NCI-H146 treated with DMSO at 0.1 percent for 48 hours (cell line): ENCODE data around the gene ASTL.
A peak's percentile ranks its signal among the peaks of the same experiment; 100 is the strongest.

Experiments
- DNase-seq: peaks from one replicate; lab custom pipeline; 2025; ENCODE audit not compliant: unreplicated experiment; lab: John Stamatoyannopoulos, UW

ASTL gene

GRCh38 chr2:96131152-96131812 is 7.0 kb downstream of the ASTL start:
- DNase-seq = no peak

- DNase-seq = no peak
Measured at GRCh38 chr2:96130483-96130882, 7.8 kb downstream of the ASTL start.

- no peak for DNase-seq
Measured at GRCh38 chr2:96129528-96130120, 8.7 kb downstream of the ASTL start.

- DNase-seq = no peak
Measured at GRCh38 chr2:96128456-96128855, 9.8 kb downstream of the ASTL start.

- DNase-seq = no peak
Measured at GRCh38 chr2:96124406-96125265, 13.7 kb downstream of the ASTL start.

- DNase-seq = no peak
Measured at GRCh38 chr2:96123936-96124335, 14.4 kb downstream of the ASTL start.

- DNase-seq = no peak
Measured at GRCh38 chr2:96123290-96123689, 15.0 kb downstream of the ASTL start.

- DNase-seq = no peak
Measured at GRCh38 chr2:96122391-96122790, 15.9 kb downstream of the ASTL start.

- no peak for DNase-seq
Measured at GRCh38 chr2:96121414-96121813, 16.9 kb downstream of the ASTL start.

GRCh38 chr2:96120991-96121390 is 17.3 kb downstream of the ASTL start:
- no peak for DNase-seq

- DNase-seq = no peak
Measured at GRCh38 chr2:96120091-96120720, 18.1 kb downstream of the ASTL start.

GRCh38 chr2:96119389-96119751 is 18.9 kb downstream of the ASTL start:
- DNase-seq = no peak

GRCh38 chr2:96118698-96119388 is 19.5 kb downstream of the ASTL start:
- no peak for DNase-seq

GRCh38 chr2:96117701-96118588 is 20.4 kb downstream of the ASTL start:
- DNase-seq = no peak

- no peak for DNase-seq
Measured at GRCh38 chr2:96116879-96117533, 21.3 kb downstream of the ASTL start.

- DNase-seq = peak; percentile 66
Measured at GRCh38 chr2:96116424-96116878, 21.9 kb downstream of the ASTL start, which contains the start of gene ADRA2B. ADRA2B (minus strand) TSS chr2:96116571; CDS start chr2:96116149, 422 bp downstream.

GRCh38 chr2:96115631-96116423 is 22.5 kb downstream of the ASTL start:
- DNase-seq = no peak

- DNase-seq = no peak
Measured at GRCh38 chr2:96114903-96115581, 23.3 kb downstream of the ASTL start.
